Limb (tissue), 2 donors: ENCODE results near the gene SEBOX.
A peak's percentile ranks its signal among the peaks of the same experiment; 100 is the strongest.

Source experiments
- DNase-seq, 2 donors: peaks; one replicate each; pipeline ENCODE4 v3.0.0-alpha.2; 2016; ENCODE audit errors: extremely low spot score in 2 of 2

Gene SEBOX

DNA sequence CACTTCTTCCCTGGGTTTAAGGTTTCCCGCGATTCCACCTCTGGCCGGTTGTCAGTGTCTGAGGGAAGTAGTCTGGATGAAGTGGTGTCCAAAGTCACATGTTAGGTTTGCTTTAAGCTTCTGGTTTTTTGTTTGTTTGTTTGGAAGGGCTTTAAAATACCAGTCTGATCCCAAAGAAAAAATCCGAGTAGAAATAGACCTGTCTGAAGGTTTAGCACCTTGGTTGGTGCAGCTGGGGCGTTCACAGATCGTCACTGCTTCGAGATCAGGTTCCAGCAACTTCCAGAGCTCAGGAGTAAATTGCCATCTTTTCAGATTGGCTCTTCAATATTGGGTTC, 45.4 kb downstream of the SEBOX start:
- no peak for DNase-seq

DNA sequence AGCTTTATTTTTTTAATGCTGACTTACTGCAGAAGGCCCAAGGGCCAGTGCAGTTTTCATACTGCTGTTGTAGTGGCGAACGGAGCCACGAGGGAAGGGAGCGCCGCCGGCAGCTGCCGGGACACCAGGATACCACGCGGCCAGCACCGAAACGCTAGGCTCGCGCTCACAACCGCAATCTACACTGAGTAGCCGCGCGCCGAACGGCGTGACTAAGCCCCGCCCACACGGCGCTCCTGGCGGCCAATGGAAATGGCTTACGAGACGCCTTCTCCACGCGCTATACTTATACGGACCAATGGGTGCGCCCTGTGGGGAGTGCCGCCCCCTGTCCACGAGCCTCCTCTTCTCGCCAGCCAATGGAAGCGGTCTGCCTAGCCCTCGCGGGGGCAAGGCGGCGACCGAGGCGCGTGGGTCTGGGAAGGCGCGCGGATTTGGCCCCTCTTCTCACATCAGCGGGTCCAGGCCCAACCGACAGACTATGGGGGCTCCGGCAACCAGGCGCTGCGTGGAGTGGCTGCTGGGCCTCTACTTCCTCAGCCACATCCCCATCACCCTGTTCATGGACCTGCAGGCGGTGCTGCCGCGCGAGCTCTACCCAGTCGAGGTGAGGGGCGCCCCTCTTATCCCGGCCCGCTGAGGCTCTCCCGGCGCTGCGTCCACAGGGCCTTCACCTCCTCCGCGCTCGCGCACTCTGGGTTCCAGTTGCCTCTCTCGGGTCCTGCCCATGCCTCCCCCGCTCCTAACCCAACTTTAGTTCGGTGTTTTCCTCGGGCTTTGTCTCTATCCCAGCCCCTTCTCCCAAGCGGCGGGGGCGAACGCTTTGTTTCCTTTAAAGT, 46.0 kb downstream of the SEBOX start, which contains the start of gene TMEM97:
Gene TMEM97 (plus strand): TSS at position 442 of the 839 bp plus-strand sequence. CDS start 40 bp downstream, at position 482.
- DNase-seq = peak; percentile 96 to 98

DNA sequence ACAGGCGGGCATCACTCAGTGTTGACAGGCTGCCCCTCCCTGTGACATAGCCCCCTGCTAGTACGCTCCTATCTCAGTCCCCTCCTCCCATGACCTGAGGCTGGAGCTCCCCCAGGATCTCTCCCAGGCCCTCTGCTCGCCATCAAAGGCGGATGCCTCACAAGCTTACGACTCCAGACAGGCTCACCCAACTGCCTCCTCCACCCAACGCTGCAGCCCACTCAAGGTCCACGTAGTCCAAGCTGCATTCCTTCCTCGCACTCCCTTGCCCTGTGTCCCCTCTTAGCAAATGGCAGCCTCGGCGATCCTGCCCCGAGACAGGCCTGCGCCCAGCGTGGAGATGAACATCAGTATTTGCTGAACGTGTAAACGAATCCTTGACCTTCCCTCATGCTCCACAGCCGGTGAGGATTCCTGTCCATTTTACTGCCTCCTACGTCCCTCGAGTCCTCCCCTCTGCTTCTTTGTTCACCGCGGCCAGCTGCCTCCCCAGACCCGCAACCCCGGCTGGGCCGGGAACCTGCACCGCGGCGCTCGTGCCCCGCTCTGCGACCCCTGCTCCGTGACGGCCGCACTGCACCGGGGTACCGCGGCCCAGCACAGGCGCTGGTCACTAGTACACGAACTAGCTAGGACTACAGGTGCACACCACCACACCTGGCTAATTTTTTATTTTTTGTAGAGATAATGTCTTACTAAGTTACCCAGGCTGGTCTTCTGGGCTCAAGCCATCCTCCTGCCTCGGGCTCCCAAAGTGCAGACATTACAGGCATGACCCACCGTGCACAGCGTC, 46.8 kb downstream of the SEBOX start:
- DNase-seq = no peak

GRCh38 chr17:28317099-28317965, 47.7 kb downstream of the SEBOX start:
- DNase-seq = no peak

- no peak for DNase-seq
Observed at GRCh38 chr17:28315846-28316705, 48.9 kb downstream of the SEBOX start.

- no peak for DNase-seq
Observed at GRCh38 chr17:28313841-28314240, 51.2 kb downstream of the SEBOX start.
